Body of pancreas (tissue), 4 donors: Measurements from ENCODE around the gene OR14K1. TPM values are rescaled to one million over a fixed set of nuclear protein-coding genes. Genes with fewer than 3 reads are reported as not detected.
"Not testable (repeated sequence)": the region's sequence is repeated elsewhere in the genome, so short reads cannot be mapped to it uniquely, and the experiment has no call there.

Experiments used
- ATAC-seq: fragments of 150-250 bp; one replicate; pipeline ENCODE4 v1.9.1; 2016
- DNase-seq, 4 donors: peaks; one replicate each; pipeline ENCODE4 v3.0.0-alpha.2; 2019
- H3K27ac ChIP-seq, 4 donors: fragments of 200-600 bp; sonication (generic); 1 replicate in 3 of 4; 2 replicates in 1 of 4; pipeline versions ENCODE4 v1.5.1 to v1.6.1; 2016 to 2019; ENCODE audit warnings: mild to moderate bottlenecking in 1 of 4, mixed read lengths in 1 of 4, moderate library complexity in 1 of 4
- H3K27me3 ChIP-seq, 2 donors: fragments of 200-600 bp; sonication (generic); one replicate each; pipeline ENCODE4 v1.6.0; 2016; ENCODE audit warnings: mild to moderate bottlenecking in 1 of 2
- H3K36me3 ChIP-seq, 2 donors: fragments of 200-600 bp; sonication (generic); replicated peaks in 1 of 2; 2 replicates each; pipeline ENCODE4 v1.5.1; 2016; ENCODE audit warnings: low read depth in 2 of 2; ENCODE audit not compliant: insufficient read depth in 1 of 2
- H3K4me1 ChIP-seq: fragments of 200-600 bp; sonication (generic); one replicate; pipeline ENCODE4 v1.6.0; 2016
- H3K4me3 ChIP-seq, 2 donors: fragments of 200-600 bp; sonication (generic); 1 replicate in 1 of 2; 2 replicates in 1 of 2; pipeline ENCODE4 v1.5.1; 2016 to 2019
- H3K9me3 ChIP-seq, 3 donors: fragments of 200-600 bp; sonication (generic); 1 replicate in 2 of 3; 2 replicates in 1 of 3; pipeline ENCODE4 v1.5.1; 2016
- POLR2A ChIP-seq, 3 donors: fragments of 450-650 bp; IDR thresholded peaks; one replicate each; pipeline ENCODE4 v1.6.1; 2016; ENCODE audit warnings: antibody characterized with exemption in 3 of 3, mild to moderate bottlenecking in 2 of 3
- WGBS, 2 donors: methylation state at CpG; one replicate each; pipeline ENCODE4 v1.1.5; 2017; 5-methylcytosine and 5-hydroxymethylcytosine counted together
- intact Hi-C: fragments of 100-400 bp; cut with DNase I; formaldehyde crosslinking; loops from one replicate; pipeline ENCODE4 v1.15.1; 2023
- total RNA-seq, 2 donors: library from RNA; depleted of rRNA; stranded (reverse); fragments of >200 nt; gene quantifications; one replicate each; pipeline ENCODE4 v1.1.0, GENCODE V29; 2016
- TF ChIP-seq, protein P1 (sequence below), 7 experiments: fragments of 450-650 bp in 4 of 7; fragments of 200-600 bp in 3 of 7; sonication (generic) in 3 of 7; IDR thresholded peaks; one replicate each; pipeline ENCODE4 v1.5.1; 2016 to 2019; ENCODE audit warnings: antibody characterized with exemption in 7 of 7

The OR14K1 gene, protein sequence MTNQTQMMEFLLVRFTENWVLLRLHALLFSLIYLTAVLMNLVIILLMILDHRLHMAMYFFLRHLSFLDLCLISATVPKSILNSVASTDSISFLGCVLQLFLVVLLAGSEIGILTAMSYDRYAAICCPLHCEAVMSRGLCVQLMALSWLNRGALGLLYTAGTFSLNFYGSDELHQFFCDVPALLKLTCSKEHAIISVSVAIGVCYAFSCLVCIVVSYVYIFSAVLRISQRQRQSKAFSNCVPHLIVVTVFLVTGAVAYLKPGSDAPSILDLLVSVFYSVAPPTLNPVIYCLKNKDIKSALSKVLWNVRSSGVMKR
- total RNA-seq = 1 to 10 TPM in 1 of 2 donors, not detected in 1; 1.3 TPM

DNA sequence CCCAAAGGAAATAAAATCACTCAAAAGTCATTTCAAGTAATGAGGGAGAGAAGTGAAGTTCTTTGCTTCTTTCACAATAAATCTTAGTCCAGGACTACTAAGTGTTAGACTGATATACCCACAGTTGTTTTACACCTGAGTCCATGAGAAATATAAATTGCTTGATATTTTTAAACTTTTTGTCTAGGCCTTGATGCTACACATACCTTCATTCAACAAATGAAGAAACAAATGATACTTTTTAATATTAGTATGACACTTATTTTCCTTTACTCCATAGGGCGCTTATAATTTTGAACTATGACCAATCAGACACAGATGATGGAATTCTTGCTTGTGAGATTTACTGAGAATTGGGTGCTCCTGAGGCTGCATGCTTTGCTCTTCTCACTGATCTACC lies at the start of gene OR14K1:
TSS of gene OR14K1 (plus strand) at position 301 of the 400 bp plus-strand sequence. CDS start at position 301, 0 bp downstream.
- no peaks in the 10 kb centered on the region for H3K36me3 ChIP-seq
- no peak for DNase-seq
- ATAC-seq = no peak
- H3K27ac ChIP-seq = no peak within 1 kb of the TSS
- WGBS, 2 donors = 74 to 81% methylated on average over 1 of the region's 1 CpG
- H3K4me3 ChIP-seq = no peak within 1 kb of the TSS
- no peaks in the 10 kb centered on the region for H3K4me1 ChIP-seq
- no peaks in the 10 kb centered on the region for H3K9me3 ChIP-seq
- no peaks in the 10 kb centered on the region for H3K27me3 ChIP-seq
- intact Hi-C loops = no loop called here
- TF ChIP-seq POLR2A (IDR thresholded peaks at IDR 0.05) = no peak
- TF ChIP-seq, protein P1, sequence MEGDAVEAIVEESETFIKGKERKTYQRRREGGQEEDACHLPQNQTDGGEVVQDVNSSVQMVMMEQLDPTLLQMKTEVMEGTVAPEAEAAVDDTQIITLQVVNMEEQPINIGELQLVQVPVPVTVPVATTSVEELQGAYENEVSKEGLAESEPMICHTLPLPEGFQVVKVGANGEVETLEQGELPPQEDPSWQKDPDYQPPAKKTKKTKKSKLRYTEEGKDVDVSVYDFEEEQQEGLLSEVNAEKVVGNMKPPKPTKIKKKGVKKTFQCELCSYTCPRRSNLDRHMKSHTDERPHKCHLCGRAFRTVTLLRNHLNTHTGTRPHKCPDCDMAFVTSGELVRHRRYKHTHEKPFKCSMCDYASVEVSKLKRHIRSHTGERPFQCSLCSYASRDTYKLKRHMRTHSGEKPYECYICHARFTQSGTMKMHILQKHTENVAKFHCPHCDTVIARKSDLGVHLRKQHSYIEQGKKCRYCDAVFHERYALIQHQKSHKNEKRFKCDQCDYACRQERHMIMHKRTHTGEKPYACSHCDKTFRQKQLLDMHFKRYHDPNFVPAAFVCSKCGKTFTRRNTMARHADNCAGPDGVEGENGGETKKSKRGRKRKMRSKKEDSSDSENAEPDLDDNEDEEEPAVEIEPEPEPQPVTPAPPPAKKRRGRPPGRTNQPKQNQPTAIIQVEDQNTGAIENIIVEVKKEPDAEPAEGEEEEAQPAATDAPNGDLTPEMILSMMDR (IDR thresholded peaks at IDR 0.05) = no peak

DNA sequence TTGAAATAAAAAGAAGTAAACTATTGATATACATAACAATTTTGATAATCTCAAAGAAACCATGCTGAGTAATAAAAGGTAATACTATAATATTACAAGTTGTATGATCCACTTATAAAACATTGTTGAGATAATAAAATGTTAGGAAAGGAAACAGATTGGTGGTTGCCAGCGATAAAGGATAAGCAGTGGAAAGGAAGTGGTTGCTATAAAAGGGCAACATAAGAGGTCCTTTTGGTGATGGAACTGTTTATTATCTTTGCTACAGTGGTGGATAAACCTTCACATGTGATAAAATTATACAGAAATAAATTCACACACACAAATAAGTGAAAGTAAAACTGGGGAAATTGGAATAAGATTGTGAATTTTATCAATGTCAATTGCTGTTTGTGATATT lies 37.1 kb upstream of the OR14K1 start:
- Histone ChIP-seq H3K9me3 (no peaks in the 10 kb centered on the region), H3K4me3 (no peak overlapping the region), H3K27me3 (no peaks in the 10 kb centered on the region), H3K27ac (no peak overlapping the region), H3K4me1 (no peaks in the 10 kb centered on the region), H3K36me3 (no peaks in the 10 kb centered on the region)
- TF ChIP-seq POLR2A (IDR thresholded peaks at IDR 0.05) = no peak
- TF ChIP-seq, protein P1 (IDR thresholded peaks at IDR 0.05) = no peak
- DNase-seq (no peak), ATAC-seq (no peak)
- intact Hi-C loops = no loop called here
- WGBS, 2 donors = 70 to 79% methylated on average over 1 of the region's 1 CpG

DNA sequence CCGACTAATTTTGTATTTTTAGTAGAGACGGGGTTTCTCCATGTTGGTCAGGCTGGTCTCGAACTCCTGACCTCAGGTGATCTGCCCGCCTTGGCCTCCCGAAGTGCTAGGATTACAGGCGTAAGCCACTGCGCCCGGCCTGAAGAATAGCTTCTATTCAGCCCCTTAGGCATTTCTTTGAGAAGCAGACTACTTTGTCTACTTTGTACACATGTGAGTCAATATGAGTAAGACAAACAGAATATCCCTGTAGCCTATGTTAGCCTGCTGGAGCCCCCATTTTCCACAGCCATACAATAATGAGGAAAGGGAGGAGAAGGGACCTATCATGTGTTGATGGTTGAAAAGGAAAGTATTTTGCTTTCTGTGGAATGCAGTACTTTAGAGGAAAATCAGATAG lies 27.7 kb upstream of the OR14K1 start:
- H3K9me3 ChIP-seq, intact Hi-C loops, H3K4me3 ChIP-seq, H3K27ac ChIP-seq, DNase-seq, H3K36me3 ChIP-seq, ATAC-seq, H3K27me3 ChIP-seq, H3K4me1 ChIP-seq: not testable (repeated sequence)
- WGBS, 2 donors = 70 to 86% methylated on average over 8 of the region's 8 CpGs

DNA sequence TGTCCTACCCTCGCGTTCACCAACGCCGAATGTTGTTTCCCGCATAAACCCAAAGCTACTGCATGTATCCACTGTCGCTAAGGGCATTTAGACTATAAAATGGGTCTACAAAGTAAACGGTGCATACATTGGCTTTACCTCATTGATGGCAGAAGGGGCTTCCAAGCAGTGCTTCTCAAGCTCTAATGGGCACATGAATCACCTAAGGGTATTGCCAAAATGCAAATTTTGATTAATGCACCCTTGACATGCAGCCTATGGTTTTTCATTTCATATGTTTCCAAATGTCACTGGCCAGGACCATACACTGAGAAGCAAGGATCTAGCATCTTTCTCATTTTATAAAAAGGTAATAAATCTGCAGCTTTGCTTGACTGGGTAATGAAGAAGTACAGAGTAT lies 24.7 kb upstream of the OR14K1 start:
- WGBS, 2 donors = 81 to 83% methylated on average over 7 of the region's 7 CpGs
- no peaks in the 10 kb centered on the region for H3K27me3 ChIP-seq
- no peaks in the 10 kb centered on the region for H3K9me3 ChIP-seq
- TF ChIP-seq, protein P1 (IDR thresholded peaks at IDR 0.05) = no peak
- TF ChIP-seq POLR2A (IDR thresholded peaks at IDR 0.05) = no peak
- ATAC-seq (no peak), DNase-seq (no peak)
- H3K36me3 ChIP-seq = no peaks in the 10 kb centered on the region
- no peaks in the 10 kb centered on the region for H3K4me1 ChIP-seq
- H3K4me3 ChIP-seq = no peak overlapping the region
- H3K27ac ChIP-seq = no peak overlapping the region
- intact Hi-C loops = no loop called here

DNA sequence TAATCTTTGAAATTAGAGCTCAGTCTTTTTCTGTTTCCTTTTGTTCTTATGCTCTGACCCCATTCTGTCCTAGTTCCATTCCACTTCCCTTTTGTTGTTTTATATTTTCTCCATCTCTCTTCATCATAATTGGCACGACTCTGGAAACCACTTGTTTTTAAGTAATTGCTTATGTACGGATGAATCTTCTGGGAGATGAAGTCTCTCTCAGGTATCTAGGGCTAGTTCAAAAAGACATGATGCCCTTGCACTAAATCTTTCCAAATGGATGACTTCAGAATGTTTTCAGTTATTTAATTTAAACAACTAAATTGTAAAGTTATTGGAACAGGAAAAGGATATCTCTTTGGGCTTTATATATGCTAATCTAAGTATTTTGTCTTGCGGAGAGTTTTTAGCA lies 21.9 kb upstream of the OR14K1 start, which contains the start of gene OR6F1:
TSS of gene OR6F1 (minus strand) at position 101 of the 400 bp plus-strand sequence. CDS start 3,891 bp downstream, outside the sequence.
- H3K4me1 ChIP-seq = no peaks in the 10 kb centered on the region
- intact Hi-C loops = no loop called here
- H3K36me3 ChIP-seq = no peaks in the 10 kb centered on the region
- WGBS, 2 donors = 67 to 79% methylated on average over 3 of the region's 3 CpGs
- DNase-seq (no peak), ATAC-seq (no peak)
- no peak within 1 kb of the TSS for H3K4me3 ChIP-seq
- no peaks in the 10 kb centered on the region for H3K27me3 ChIP-seq
- no peak within 1 kb of the TSS for H3K27ac ChIP-seq
- no peaks in the 10 kb centered on the region for H3K9me3 ChIP-seq
- TF ChIP-seq, protein P1 (IDR thresholded peaks at IDR 0.05) = no peak
- no peak for TF ChIP-seq POLR2A (IDR thresholded peaks at IDR 0.05)
